HG03469 (cell line): ENCODE measurements around the gene XRN1.

ENCODE experiments used
- ATAC-seq: cut with Tn5 transposase; IDR thresholded peaks from one replicate; pipeline ENCODE4 v1.9.1; 2021; ENCODE audit warnings: mild to moderate bottlenecking, moderate library complexity, moderate number of reproducible peaks; ENCODE audit not compliant: unreplicated experiment

The XRN1 gene

DNA sequence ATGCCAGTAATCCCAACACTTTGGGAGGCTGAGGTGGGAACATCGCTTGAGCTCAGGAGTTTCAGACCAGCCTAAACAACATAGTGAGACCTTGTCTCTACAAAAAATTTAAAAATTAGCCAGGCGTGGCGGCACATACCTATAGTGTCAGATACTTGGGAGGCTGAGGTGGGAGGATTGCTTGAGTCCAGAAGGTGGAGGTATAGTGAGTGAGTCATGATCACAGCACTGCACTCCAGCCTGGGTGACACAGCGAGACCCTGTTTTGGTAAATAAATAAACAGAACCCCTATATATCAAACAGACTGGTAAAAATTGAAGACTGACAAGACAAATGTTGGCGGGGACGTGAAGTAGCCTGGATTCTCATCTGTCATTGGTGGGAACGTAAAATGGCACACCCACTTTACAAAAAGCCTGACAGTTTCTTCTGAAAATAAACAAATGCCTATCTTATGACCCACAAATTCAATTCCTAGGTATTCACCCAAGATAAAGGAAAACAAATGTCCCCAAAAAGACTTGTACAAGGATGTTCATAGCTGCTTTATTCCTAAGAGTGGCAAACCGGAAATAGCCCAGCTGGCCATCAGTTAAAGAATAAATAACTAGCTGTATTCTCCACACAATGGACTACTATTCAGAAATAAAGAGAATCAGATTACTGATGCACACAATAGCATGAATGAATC lies 175.5 kb downstream of the XRN1 start:
- no peak for ATAC-seq

DNA sequence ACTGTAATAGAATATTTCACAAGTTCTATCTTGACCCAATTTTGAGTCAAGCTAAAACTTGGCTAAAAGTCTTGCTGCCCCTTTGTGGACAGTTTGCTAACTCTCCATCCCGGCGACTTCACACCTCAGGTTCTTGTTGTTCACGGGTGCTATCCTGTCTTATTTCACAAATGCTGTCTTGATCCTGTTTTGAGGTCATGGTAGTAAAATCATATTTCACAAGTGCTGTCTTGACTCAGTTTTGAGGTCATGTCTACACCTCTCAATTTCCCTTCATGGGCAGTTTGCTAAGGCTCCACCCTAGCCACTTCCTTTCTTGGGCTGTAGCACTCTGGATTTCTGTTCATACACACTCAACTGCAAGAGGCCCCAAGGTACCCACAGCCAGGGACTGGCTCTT lies 177.4 kb downstream of the XRN1 start:
- ATAC-seq, result no peak

DNA sequence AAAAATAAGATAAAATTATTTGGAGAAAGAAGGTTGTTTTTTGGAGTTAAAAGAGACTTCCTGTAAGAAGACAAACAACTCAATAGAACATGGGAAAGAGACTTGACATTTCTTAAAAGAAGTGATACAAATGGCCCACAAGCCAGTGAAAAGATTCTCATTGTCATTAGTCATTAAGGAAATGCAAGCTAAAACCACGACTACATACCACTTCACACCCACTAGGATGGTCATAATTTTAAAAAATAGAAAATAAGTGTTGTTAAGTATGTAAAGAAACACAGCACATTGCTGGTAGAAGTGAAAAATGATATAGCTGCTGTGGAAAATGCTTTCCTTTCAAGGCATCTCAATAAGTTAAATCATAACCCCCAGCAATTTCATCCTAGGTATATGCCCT lies 178.1 kb downstream of the XRN1 start:
- no peak for ATAC-seq

DNA sequence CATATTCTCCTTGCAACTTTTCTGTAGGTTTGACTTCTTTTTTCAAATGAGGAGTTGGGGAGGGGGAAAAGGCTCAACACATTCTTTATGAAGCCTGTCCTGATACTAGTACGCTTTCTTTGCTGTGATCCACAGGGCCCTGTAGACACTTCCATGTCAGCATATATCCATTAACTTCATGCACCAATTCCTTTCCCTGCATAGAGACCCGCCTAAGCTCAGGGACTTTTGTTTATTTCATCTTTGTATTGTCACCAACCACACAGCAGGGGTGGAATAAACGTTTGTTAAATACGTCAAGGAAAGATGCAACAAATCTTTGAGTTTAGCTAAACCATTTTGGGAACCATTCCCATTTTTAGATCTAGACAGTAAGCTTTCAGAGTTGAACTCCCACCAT lies 179.4 kb downstream of the XRN1 start:
- no peak for ATAC-seq

DNA sequence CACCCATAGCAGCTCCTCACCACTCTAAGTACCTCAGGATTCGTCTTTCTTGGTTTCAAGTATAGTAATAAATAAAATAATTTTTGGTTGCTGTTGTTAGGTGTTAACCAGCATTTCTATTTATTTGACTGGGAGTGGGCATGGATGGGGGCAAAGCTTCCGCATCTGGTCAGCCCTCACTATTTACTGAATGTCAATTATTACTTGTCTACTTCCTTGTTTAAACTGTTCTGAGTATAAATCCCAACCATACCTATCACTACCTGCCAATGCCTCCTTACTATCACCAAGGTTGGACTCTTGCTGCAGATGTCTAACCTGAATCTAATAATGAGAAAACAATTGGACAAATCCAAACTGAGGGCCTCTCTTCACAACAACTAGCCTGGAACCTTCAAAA lies 180.6 kb downstream of the XRN1 start:
- no peak for ATAC-seq

DNA sequence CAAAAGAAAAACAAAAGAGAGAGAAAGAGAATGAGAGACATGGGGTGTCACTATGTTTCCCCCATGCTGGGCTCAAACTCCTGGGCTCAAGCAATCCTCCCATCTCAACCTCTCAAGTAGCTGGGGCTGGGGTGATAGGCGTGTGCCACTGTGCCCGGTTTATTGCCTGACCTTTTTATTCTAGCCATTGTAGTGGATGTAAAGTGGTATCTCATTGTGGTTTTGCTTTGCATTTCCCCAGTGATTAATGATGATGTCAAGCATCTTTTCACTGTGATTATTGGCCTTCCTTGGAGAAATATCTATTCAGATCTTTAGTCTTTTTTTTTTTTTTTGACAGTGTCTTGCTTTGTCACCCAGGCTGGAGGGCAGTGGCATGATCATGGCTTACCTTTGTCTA lies 184.7 kb downstream of the XRN1 start:
- ATAC-seq, result no peak

DNA sequence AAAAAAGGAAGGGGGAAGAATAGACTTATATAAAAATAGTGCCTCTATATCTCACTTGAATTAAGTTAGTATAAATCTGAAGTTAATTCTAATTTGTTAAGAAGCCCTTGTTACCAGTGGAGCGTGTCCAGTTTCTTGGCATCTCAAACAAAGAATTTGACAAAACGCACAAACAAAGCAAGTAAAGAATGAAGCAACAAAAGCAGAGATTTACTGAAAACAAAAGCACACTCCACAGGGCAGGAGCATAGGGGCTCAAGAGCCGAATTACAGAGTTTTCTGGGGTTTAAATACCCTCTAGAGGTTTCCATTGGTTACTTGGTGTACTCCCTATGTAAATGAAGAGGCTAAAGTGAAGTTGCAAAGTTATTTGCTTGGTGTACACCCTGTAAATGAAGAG lies 188.5 kb downstream of the XRN1 start:
- no peak for ATAC-seq

DNA sequence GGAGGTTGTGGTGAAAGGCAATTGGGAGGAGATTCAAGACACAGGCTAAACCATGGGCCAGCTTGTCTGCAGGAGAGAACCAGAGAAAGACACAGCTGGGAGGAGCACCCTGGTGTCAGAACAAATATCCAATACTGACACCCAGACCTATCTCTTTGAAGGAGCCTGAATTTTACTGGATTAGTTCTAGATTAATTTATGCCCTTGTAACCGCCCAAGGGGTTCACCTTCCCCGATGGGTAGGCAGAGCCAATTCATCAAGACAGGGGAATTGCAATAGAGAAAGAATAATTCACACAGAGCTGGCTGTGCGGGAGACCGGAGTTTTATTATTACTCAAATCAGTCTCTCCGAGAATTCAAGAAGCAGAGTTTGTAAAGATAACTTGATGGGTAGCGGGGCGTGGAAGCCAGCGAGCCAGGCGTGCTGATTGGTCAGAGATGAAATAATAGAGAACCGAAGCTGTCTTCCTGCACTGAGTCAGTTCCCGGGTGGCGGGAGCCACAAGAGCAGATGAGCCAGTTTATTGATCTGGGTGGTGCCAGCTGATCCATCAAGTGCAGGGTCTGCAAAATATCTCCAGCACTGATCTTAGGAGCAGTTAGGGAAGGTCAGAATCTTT lies 191.0 kb downstream of the XRN1 start:
- no peak for ATAC-seq
